ENCODE results near the gene HYKK.

Gene HYKK

GRCh38 chr15:78571382-78571781, 64.0 kb downstream of the HYKK start:
- TF ChIP-seq CTCF (IDR thresholded peaks at IDR 0.05; ENCODE audit: extremely low read depth, missing control alignments) = no peak

GRCh38 chr15:78573416-78573815, 66.0 kb downstream of the HYKK start:
- no peak for DNase-seq (ENCODE audit: low spot score)
- no peak for TF ChIP-seq CTCF (IDR thresholded peaks at IDR 0.05; ENCODE audit: extremely low read depth, missing control alignments)

More at GRCh38 chr15:78571382-78571781, 64.0 kb downstream of the HYKK start:
- DNase-seq (ENCODE audit: low spot score) = no peak

GRCh38 chr15:78574944-78575343, 67.6 kb downstream of the HYKK start:
- DNase-seq (ENCODE audit: low spot score) = no peak
- no peak for TF ChIP-seq CTCF (IDR thresholded peaks at IDR 0.05; ENCODE audit: extremely low read depth, missing control alignments)

Data from GM20000 (cell line).